ENCODE results near the gene CPD.
A peak's percentile ranks its signal among the peaks of the same experiment; 100 is the strongest.

CPD gene

GRCh38 chr17:30495586-30495985 lies 116.9 kb downstream of the CPD start:
- no peak overlapping the region for H3K4me3 ChIP-seq (ENCODE audit: low read depth, low read length)
- no peak for TF ChIP-seq CTCF (IDR thresholded peaks at IDR 0.05; ENCODE audit: insufficient read depth, low read length, missing control alignments)
- POLR2A ChIA-PET, result no interaction called here
- CTCF ChIA-PET, result no interaction called here
- DNase-seq (ENCODE audit: low read depth, low spot score), result no peak

GRCh38 chr17:30503558-30503957 lies 124.8 kb downstream of the CPD start:
- CTCF ChIA-PET, result no interaction called here
- H3K4me3 ChIP-seq (ENCODE audit: low read depth, low read length), result no peak overlapping the region
- TF ChIP-seq CTCF (IDR thresholded peaks at IDR 0.05; ENCODE audit: insufficient read depth, low read length, missing control alignments), result no peak
- DNase-seq (ENCODE audit: low read depth, low spot score), result no peak
- POLR2A ChIA-PET, result no interaction called here

- TF ChIP-seq CTCF (IDR thresholded peaks at IDR 0.05; ENCODE audit: insufficient read depth, low read length, missing control alignments), result no peak
- no peak overlapping the region for H3K4me3 ChIP-seq (ENCODE audit: low read depth, low read length)
- ChIA-PET POLR2A (no interaction called here), CTCF (interaction anchor here (1.5 kb wide), 1 partner anchor 9 kb away, joined by 4 read pairs; no protein-coding TSS in a partner anchor)
- no peak for DNase-seq (ENCODE audit: low read depth, low spot score)
Observed at GRCh38 chr17:30505868-30506417, 127.2 kb downstream of the CPD start.

GRCh38 chr17:30506481-30506880 lies 127.8 kb downstream of the CPD start:
- no peak for DNase-seq (ENCODE audit: low read depth, low spot score)
- no peak for TF ChIP-seq CTCF (IDR thresholded peaks at IDR 0.05; ENCODE audit: insufficient read depth, low read length, missing control alignments)
- CTCF ChIA-PET, result interaction anchor here (1.5 kb wide), 1 partner anchor 8 kb away, joined by 4 read pairs; no protein-coding TSS in a partner anchor
- no peak overlapping the region for H3K4me3 ChIP-seq (ENCODE audit: low read depth, low read length)
- POLR2A ChIA-PET, result no interaction called here

GRCh38 chr17:30513346-30513745 lies 134.6 kb downstream of the CPD start:
- POLR2A ChIA-PET, result no interaction called here
- CTCF ChIA-PET, result interaction anchor here (1.5 to 1.8 kb wide), 2 partner anchors 14 to 37 kb away, joined by 3 to 12 read pairs; partner anchors contain the start of gene GOSR1
- DNase-seq (ENCODE audit: low read depth, low spot score), result peak; percentile 64
- TF ChIP-seq CTCF (IDR thresholded peaks at IDR 0.05; ENCODE audit: insufficient read depth, low read length, missing control alignments), result no peak
- no peak overlapping the region for H3K4me3 ChIP-seq (ENCODE audit: low read depth, low read length)

GRCh38 chr17:30514895-30515596 lies 136.3 kb downstream of the CPD start:
- ChIA-PET POLR2A (no interaction called here), CTCF (interaction anchor here (0.9 to 1.5 kb wide), 5 partner anchors 9 to 200 kb away, joined by 3 to 5 read pairs (median 4); partner anchors contain the start of gene GOSR1)
- TF ChIP-seq CTCF (IDR thresholded peaks at IDR 0.05; ENCODE audit: insufficient read depth, low read length, missing control alignments), result no peak
- DNase-seq (ENCODE audit: low read depth, low spot score), result no peak
- no peak overlapping the region for H3K4me3 ChIP-seq (ENCODE audit: low read depth, low read length)

Data from AG04449 (cell line).